Fibroblast of lung (primary cell): ENCODE data around the gene CHD6.

Experiments
- EZH2 ChIP-seq: IDR thresholded peaks from 2 replicates; pipeline ENCODE4 v1.5.1; 2012; ENCODE audit warnings: low read length, control low read depth, mild to moderate bottlenecking; ENCODE audit errors: missing control alignments
- TF ChIP-seq, protein P1 (sequence below), 2 donors: IDR thresholded peaks in 1 of 2; conservative IDR thresholded peaks in 1 of 2; 1 replicate in 1 of 2; 2 replicates in 1 of 2; pipeline ENCODE4 v1.5.1; 2011 to 2012; ENCODE audit warnings: low read length in 2 of 2, control low read depth in 1 of 2, inconsistent platforms in 1 of 2, low read depth in 1 of 2, mild to moderate bottlenecking in 1 of 2

- TF ChIP-seq, protein P1, sequence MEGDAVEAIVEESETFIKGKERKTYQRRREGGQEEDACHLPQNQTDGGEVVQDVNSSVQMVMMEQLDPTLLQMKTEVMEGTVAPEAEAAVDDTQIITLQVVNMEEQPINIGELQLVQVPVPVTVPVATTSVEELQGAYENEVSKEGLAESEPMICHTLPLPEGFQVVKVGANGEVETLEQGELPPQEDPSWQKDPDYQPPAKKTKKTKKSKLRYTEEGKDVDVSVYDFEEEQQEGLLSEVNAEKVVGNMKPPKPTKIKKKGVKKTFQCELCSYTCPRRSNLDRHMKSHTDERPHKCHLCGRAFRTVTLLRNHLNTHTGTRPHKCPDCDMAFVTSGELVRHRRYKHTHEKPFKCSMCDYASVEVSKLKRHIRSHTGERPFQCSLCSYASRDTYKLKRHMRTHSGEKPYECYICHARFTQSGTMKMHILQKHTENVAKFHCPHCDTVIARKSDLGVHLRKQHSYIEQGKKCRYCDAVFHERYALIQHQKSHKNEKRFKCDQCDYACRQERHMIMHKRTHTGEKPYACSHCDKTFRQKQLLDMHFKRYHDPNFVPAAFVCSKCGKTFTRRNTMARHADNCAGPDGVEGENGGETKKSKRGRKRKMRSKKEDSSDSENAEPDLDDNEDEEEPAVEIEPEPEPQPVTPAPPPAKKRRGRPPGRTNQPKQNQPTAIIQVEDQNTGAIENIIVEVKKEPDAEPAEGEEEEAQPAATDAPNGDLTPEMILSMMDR (conservative IDR thresholded peaks at IDR 0.05 in 1 of 2, IDR thresholded peaks at IDR 0.05 in 1 of 2; ENCODE audit: low read depth in 1 of 2, low read length in 2 of 2): no peak
- no peak for TF ChIP-seq EZH2
Measured at GRCh38 chr20:41575412-41575811, 42.8 kb downstream of the CHD6 start.
